Stomach (tissue), 4 donors: ENCODE measurements around the gene ETNPPL.

ENCODE experiments used
- CTCF ChIP-seq, 7 experiments: fragments of 450-650 bp in 4 of 7; fragments of 200-600 bp in 3 of 7; sonication (generic) in 3 of 7; IDR thresholded peaks; one replicate each; pipeline ENCODE4 v1.5.1; 2016 to 2019; ENCODE audit warnings: antibody characterized with exemption in 7 of 7, control low read depth in 2 of 7, mild to moderate bottlenecking in 1 of 7
- POLR2A ChIP-seq, 4 donors: fragments of 450-650 bp; IDR thresholded peaks; one replicate each; pipeline ENCODE4 v1.6.1; 2016; ENCODE audit warnings: antibody characterized with exemption in 4 of 4, control low read depth in 2 of 4, mild to moderate bottlenecking in 1 of 4, moderate library complexity in 1 of 4
- POLR2AphosphoS5 ChIP-seq, 3 donors: sonication (generic); formaldehyde crosslinking; IDR thresholded peaks; one replicate each; pipeline ENCODE4 v1.6.1; 2016; ENCODE audit warnings: antibody characterized with exemption in 3 of 3

DNA sequence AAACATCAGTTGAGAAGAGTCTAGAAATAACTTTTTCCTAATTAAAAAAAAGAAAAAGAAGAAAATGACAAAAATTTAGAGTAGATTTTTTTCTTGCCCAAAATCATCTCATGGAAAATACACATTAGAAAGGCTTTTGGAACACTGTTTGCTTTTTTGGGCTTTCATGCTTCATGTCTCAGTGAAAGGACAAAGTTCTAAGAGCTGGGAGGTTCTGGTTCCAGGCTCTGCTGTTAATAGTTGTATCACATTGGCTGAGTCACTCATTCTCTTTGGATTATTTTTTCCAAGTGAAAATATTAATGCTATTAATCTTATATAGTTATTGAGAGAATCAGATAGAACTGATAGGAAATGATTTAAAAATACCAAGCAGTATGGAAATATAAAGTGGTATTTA lies 32.9 kb upstream of the ETNPPL start:
- no peak for TF ChIP-seq POLR2A (IDR thresholded peaks at IDR 0.05)
- TF ChIP-seq CTCF (IDR thresholded peaks at IDR 0.05): no peak
- no peak for TF ChIP-seq POLR2AphosphoS5 (IDR thresholded peaks at IDR 0.05)
